T-helper 2 cell (primary cell): ENCODE measurements around the gene STAT6.
"Not testable (repeated sequence)": the region's sequence is repeated elsewhere in the genome, so short reads cannot be mapped to it uniquely, and the experiment has no call there.

Experiments used
- DNase-seq, 5 experiments: peaks; one replicate each; pipeline versions ENCODE4 v3.0.0 to v3.0.0-alpha.2; 2012 to 2022

STAT6 gene

DNA sequence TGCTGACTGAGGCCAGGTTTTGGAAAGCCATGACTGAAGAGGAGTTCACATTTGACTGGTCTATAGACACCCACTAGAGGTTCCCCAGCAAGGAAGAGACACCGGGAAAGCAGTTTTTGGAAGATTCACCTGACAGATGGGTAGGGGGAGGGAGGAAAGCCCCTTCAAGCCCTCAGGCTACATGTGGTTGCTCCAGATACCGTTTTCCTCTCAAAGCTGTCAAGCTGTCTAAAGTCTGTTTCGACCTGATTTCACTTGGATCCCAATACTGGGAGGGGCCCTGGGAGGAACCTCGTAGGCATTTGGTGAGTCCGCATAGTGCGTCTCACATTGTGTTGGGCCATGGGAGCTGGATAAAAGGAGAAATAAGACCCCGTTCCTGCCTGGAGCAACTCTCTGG is 15.4 kb upstream of the STAT6 start:
- no peak for DNase-seq

DNA sequence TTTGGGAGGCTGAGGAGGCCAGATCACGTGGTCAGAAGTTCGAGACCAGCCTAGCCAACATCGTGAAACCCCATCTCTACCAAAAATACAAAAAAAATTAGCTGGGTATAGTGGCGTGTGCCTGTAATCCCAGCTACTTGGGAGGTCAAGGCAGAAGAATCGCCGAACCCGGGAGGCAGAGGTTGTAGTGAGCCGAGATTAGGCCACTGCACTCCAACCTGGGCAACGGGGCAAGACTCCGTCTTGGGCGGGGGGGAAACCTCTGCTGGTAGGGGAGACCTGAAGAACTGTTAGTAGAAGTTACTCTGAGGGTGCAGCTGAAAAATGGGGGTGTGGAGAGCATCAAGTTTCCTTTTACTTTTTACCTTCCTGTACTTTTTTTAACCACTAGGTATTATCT is 14.9 kb upstream of the STAT6 start:
- no peak for DNase-seq

DNA sequence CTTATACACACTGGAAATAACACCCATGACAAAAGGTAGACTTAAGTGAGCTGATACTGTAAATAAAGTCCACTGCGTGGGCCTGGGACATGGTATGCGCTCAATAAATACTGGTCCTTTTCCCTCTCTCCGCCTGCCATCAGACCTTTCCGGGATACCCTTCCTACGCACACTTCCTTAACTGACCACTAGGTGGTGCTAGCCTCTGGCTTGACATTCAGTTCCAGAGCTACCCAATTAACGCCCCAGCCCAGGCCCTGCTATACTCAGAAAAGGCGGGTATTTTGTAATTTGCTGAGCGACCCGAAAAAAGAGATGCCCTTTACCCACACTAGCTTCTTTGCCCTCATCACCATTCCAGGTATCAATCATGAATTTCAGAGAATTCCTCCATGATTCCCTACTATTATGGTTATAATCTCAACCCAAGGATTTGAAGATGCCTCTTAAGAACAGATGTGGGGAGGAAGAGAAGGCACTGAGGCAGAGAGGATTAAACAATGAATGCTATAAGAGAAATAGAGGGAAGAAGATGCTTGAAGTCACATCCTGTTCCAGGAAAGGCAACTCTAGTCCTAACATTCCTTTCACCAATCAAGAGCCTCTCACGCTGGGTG is 13.2 kb upstream of the STAT6 start:
- DNase-seq, result peak in 4 of 5 experiments; percentile 50 to 77 (median 64)

DNA sequence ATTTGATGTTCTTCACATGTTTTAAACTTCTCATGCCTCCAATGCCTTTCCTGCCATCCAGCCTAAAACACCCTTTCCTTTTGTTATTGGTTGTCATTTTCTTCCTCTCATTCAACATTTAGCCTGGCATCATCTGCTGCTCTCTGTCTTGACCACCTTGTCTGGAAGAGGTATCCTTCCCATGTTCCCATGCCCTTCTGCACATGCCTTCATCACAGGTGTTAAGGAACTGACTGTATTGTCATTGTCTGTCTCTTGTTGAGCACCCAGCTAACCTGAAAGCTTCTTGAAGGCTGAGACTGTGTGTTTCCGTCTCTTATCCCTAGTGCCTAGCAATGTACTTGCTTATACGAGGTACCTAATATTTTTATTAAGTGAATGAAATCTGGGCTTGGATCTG is 12.7 kb upstream of the STAT6 start:
- no peak for DNase-seq

DNA sequence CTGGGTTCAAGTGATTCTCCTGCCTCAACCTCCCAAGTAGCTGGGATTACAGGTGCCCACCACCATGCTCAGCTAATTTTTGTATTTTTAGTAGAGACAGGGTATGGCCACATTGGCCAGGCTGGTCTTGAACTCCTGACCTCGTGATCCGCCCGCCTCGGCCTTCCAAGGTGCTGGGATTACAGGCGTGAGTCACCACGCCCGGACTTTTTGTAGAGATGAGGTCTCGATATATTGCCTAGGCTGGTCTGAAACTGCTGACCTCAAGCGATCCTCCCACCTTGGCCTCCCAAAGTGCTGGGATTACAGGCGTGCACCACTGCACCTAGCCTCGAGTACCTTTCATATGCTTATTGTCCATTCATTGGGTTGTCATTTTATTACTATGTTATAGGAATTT is 9.6 kb upstream of the STAT6 start:
- not testable (repeated sequence) for DNase-seq

DNA sequence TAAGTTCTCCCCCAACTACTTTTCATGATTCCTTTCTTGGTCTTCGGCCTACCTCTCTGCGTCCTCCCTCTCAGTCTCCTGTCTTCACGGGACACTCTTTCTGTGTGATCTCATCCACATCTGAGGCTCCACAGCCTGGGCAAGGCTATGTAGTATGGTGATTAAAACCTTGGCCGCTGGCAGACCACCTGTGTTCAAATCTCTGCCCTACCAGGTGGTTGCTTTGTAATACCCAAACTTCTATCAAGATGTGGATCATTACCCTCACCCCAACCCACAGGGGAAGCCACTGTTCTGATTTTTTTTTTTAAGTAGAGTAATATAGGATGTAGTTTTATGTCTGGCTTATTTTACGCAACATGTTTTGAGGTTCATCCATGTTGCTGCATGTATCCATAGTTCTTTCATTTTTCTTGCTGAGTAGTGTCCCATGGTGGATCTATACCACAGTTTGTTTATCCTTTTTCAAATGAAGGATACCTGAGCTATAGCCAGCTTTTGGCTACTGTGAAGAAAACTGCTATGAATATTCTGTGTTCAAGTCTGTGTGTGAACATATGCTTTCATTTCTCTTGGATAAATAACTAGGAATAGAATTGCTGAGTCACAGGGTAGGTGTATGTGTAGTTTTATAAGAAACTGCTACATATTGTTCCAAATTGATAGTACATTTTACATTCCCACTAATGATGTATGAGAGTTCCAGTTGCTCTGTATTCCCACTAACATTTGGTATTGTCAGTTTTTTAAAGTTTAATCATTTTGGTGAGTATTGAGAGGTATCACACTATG is 8.3 kb upstream of the STAT6 start:
- no peak for DNase-seq

DNA sequence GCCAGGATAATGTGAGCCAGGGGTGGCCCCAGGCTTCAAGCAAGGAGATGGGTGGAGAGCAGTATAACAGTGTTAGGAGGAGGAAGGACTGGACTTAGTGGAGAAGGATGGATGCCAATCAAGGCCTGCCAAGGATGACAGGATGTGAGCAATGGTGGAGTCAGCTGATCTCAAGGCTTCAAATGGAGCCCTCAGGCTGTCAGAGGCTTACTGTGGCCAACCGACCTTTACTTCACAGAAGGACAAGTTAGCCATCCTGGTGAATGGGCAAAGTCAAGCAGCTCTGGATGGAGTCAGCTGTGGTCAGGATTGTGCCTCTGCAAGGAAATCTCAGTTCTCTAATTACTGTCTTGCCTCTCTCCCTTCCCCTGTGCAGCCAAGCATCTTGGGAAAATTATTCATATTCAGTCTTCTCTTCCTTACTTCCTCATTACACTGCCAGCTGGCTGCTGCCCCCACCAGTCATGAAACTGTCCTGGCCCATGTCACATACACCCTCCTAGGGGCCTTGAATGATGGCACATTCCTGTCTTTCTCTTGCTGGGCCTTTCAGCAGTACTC is 7.6 kb upstream of the STAT6 start:
- no peak for DNase-seq

DNA sequence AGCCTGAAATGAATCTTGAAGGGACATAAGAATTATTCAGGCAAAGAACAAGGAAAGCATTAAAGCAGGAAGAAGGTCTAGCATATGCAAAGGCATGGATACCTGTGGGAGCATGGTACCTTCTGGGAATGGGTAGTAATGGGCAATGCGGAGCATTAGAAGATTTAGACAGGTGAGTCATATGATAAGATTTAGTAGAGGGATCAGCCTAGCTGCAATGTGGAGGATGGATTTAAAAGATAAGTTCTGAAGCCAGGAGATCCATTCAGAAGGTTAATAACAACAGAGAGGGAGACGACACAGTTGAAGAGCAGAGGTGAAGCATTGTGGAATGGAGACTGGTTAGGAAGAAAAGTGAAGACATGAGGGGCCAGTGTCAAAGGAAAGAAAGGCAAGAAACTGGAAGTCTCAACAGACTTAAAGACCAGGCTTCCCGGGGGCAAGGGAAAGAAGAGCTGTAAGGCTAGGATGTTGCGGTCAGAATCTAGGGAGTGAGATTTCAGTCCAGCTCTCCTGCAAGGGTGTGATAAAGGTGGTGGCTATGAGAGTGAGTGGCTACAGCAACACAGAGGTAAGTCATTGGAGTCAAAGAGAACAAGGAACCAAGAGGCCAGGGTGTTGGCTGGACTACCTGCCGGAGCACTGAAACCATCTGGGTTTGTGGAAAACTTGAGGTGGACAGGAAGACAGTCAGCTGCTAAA is 5.6 kb upstream of the STAT6 start:
- DNase-seq, result no peak

DNA sequence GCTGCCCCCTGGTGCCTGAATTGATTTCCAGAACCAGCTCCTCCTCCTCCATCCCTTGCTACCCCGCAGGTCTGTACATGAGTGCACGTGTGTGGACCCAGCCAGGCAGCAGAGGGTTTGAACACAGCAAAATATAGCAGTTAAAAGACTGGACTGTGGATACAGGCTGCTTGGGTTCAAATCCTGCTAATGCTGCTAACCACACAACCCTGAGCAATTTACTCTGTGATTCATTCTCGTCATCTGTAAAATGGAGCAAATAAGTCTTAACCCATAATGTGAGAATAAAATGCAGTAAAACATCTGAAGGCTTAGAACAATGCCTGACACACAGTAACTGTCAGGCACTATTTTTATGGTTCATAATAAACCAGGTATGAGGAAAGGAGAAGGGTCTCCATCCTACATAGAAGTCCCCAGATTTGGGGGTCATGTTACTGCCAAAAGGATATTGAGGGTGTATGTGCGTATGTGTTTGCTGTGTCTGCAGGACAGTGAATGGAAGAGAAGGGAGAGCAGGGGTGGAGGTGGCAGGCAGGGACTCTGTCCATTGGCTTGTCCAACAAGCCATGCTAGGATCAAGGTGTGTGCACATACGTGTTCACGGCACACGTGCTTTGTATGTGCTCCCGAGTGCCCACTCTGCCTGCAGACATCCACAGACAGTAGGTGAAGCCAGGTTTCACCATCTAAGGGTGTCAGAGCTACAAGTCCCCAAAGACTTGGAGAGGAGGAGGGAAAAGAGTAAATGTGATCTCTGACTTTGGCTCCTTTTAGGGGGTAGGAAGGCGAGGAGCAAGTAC is 1.5 kb upstream of the STAT6 start:
- no peak for DNase-seq

DNA sequence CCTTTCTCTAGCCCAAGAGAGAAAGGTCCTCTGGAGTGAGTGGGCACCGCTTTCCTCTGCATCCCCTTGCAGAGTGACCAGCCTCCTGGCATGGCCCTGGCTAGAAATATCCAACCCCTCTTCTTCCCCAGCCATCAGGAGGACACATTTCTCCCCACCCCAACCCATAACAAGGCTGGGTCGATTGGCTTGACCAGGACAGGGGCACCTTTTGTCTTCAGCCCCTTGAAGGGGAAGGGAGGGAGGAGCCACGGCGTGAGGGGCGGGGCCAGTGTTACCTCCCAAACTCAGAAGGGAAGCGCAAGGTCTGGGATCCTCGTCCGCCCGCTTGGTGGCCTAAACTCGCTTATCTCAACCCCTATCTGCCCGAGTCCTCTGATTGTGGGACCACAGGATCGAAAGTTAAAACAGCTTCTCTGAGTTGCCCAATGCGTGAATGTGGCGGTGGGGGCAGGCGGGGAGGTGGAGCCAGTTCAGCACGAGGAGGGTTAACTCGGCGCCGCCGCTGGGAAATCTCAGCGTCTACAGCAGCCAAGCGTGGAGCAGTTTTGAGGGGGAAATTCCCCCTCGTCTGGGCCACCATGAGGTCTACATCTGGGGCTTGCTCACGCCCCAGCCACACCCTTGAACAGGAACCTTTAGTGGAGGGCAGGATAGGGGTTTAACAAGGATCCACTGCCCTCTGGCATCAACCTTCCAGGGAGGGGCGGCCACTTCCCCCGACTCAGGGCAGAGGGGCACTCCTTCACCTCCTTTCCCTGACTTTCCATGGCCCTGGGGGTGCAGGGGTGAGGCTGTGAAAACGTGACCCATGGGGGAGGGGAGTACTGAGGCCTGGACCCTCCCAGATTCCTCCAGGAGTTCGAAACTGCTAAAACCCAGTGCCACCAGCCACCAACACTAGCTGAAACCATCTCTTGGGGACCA is 795 bp downstream of the STAT6 start:
- peak; percentile 55 to 86 (median 66) for DNase-seq

DNA sequence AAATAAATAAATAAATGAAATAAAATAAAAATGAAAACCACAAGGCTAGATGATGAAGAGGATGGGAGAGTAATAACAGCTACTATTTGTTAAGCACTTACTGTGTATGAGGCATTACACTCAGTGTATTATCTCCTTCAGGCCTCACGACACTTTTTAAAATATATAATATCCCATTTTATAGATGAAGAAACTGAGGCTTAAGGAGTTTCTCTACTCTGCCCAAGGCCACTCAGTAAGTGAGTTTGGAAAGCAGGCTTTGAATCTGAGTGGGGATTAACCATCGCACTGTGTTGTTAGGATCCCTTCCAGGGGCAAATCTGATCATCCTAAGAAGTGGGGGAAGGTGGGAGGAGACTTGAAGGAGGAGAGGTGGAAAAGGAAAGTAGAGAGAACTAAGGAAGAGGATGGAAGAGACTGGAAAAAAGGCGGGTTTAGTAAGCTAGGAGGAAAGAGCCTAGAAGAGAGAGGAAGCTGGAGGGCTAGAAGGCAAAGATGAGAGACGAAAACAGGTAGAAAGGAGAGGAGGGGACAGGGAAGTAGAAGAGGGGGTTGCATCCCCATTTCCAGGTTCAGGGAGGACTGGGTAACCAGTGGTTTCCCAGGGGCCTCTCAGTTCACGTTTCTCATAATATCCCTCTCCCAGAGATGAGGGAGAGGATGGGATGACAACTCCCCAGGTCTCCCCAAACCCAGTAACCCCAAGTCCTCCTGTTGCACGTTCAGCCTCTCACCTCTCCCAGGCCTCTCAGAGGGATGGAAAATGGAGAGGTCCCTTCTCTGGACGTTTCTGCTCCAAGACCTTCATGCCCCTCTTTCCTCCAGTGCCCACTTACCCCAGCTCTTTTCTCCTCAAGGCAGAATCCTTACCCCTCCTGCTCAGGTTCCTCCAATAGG is 1.7 kb downstream of the STAT6 start:
- no peak for DNase-seq

DNA sequence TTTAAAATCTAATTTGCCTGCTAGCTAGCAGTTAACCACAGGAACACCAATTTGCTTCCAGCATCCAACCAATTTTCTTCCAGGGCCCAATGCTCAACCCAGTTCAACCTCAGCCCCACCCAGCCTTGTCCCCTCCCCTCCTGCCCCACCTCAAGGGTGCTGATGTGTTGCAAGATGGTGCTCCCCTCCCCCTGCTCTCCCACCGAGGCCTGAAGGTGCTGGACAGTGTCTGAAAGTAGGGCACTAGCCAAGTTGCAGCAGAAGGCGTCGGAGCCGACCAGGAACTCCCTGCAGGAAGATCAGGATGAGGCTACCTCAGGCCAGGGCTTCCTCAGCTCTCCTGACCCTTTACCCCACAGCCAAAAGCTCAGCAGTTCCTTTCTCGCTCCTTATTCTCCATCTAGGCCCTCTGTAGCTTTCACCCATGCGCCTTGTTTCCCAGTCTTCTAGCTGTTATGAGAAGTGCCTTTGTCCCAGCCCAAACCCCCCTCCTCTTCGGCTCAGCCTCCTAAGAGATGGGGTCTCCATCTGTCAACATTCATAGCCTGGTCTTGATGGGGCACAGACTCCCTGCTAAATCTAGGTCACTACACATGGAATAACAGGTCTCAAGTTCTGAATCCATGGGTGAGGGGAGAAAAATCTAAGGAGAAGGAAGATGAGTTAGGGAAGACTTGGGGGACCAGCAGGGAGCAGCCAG is 3.6 kb downstream of the STAT6 start:
- DNase-seq, result no peak

DNA sequence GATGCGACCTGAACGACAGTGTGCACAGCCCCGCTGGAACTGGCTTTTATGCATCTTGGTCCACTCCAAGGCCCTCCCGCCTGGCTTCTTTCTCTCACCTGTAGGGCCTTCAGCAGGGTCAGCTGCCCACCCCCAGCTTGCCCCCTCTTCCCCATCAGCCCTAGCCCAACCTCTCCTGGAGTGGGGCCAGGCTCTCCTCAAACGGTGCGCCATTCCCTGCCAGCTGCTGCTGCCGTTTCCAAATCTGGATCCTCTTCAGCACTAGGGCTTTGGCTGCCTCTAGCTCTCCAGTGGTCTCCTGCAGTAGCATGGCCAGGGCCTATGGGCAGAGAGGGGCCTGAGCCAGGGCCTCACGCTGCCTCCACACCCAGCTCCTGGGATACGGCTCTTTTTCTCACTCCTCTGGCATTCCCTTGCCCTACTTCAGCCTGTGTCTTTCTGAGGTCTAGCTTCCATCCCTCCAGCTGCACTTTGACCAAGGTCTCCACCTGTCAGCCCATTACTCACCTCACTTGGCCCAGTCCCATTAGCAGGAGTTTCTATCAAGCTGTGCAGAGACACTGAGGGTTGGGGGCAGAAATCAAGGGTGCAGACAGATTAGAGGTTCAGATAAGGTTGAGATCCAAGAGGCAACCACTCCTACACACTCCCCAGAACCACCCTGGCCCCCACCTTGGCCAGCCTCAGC is 5.0 kb downstream of the STAT6 start:
- DNase-seq, result no peak

DNA sequence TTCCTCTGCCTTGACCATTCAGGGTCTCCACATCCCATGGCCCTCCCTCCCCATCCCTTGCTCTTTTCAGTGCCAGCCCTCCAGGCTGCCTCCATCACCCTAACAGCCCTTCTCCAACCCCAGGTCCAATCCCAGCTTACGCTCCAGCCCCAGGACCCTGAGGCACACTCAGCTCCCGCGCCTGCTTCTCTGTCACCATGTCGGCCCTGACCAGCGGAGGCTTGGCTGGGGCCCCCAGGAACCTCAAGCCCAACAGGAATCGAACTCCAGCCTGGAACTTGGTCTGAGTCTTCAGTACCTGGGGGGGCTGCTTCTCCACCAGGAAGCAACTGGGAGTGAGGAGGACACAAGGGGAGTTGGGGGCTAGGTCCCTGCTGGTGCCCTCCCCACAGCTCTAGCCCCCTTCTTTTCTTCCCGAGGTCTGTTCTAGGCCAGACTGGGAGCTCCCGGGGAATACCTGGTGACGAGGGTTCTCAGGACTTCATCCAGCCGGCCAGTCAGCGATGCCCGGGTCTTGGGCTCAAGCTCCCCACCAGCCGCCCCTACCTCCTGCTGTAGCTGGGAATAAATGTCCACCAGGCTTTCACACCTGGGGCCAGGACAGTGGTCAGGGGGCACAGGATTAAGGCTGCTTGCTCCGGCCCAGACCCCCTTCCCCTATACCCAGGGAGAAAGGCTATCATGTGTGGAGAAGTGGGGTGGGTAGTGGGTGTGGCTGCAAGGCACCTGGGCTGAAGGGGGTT is 6.0 kb downstream of the STAT6 start:
- no peak for DNase-seq

DNA sequence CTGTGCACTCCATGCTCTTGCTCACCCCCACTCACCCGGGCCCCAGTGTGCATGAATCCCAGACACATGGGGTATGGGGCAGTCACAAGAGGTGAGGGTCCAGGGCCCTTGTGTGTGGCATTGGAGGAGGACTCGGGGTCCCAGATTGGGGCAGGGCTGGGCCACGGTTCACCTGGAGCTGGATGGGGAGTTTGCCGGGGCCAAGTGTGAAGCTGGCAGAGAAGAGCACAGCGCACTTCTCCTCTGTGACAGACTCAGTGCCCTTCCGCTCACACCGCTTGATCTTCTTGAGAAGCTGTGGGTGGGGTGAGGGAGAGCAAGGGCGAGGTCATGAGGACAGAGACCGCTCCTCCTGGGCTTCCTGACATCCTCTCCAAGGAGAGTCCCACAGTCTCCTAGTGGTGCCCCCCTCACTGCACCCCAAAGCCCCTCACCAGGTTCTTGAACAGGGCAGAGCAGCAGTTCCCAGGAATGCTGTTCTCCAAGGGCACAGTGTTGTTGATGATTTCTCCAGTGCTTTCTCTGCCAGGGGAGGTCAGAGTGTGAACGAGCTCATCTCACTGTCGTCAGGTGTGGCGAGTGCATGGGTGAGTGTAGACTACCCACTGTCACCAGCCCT is 6.8 kb downstream of the STAT6 start:
- no peak for DNase-seq

DNA sequence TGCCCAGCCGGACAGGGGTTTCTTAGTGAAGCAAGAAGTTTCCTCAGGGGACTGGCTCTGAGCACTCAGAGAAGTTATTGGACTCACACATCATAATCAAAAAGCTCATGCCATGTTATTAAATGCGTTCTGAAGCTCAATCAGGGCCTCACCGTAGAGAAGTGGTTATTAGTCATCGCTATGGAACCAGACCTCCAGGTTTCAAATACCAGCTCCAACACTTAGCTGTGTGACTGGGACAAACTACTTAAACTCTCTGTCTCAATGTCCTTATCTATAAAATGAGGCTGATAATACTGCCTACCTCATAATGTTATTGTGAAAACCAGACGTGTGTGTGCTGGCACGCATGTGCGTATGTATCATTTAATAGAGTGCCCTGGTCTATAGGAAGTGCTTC is 7.3 kb downstream of the STAT6 start:
- no peak for DNase-seq

DNA sequence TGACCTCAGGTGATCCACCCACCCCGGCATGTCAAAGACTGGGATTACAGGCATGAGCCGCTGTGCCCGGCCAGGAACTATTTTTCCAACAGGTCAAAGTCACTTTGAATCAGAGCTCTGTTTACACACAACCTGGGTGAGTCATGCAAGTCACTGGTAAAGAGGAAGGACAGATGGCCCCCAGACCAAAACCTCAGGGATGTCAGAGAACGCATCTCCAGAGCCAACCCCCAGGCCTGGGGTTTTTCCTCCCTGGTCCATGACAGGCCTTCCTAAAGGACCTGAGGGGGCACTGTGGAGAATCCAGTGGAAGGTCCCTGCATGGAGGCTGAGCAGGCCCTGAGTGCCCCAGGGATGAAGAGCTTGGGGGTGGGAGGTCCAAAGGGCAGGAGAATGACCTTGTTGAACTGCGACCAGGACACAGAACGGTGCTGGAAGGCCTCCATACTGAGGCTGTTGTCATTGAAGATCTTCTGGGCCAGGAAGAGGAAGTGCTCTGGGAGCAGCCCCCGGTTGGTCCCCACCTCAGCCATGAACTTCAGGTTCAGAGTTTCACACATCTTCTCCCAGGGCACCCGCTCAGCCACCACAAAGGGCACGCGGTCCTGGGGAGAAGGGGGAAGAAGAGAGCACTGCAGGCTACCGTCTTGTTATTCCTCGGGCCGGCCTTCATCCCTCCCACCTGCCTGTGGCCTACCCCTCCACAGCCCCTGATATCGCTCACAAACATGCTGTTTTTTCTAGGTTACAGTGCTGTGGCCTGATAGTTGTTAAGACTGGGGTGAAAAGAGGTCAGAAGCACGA is 9.1 kb downstream of the STAT6 start:
- peak in 1 of 5 experiments; percentile 44 for DNase-seq
